MM.1S (cell line): ENCODE measurements around the gene PDE11A.

Source experiments
- DNase-seq: peaks from one replicate; pipeline ENCODE4 v3.0.0-alpha.2; 2015
- H2AFZ ChIP-seq: fragments of 300-600 bp; sonication (generic); 2 replicates; pipeline ENCODE4 v1.6.0; 2016; ENCODE audit warnings: antibody characterized with exemption, low read length
- H3F3A ChIP-seq: fragments of 300-600 bp; sonication (generic); 2 replicates; pipeline ENCODE4 v1.6.1; 2016; ENCODE audit warnings: mild to moderate bottlenecking, antibody characterized with exemption, low read length, moderate library complexity, mixed read lengths; ENCODE audit not compliant: insufficient read depth
- H3K27ac ChIP-seq: fragments of 300-600 bp; sonication (generic); 2 replicates; pipeline ENCODE4 v1.5.1; 2016; ENCODE audit warnings: mild to moderate bottlenecking, low read length
- H3K27me3 ChIP-seq: fragments of 300-600 bp; sonication (generic); replicated peaks from 2 replicates; pipeline ENCODE4 v1.6.0; 2016; ENCODE audit warnings: low read length; ENCODE audit not compliant: insufficient read depth
- H3K36me3 ChIP-seq: fragments of 300-600 bp; sonication (generic); replicated peaks from 2 replicates; pipeline ENCODE4 v1.6.1; 2016; ENCODE audit warnings: mild to moderate bottlenecking, low read length, mixed read lengths; ENCODE audit not compliant: insufficient read depth
- H3K4me1 ChIP-seq: fragments of 300-600 bp; sonication (generic); 2 replicates; pipeline ENCODE4 v1.6.1; 2016; ENCODE audit warnings: low read length, mixed read lengths
- H3K4me2 ChIP-seq: fragments of 300-600 bp; sonication (generic); 2 replicates; pipeline ENCODE4 v1.6.0; 2016; ENCODE audit warnings: low read depth, low read length
- H3K4me3 ChIP-seq: fragments of 300-600 bp; sonication (generic); 2 replicates; pipeline ENCODE4 v1.5.1; 2016; ENCODE audit warnings: low read length, mixed read lengths
- H3K79me2 ChIP-seq: fragments of 300-600 bp; sonication (generic); 2 replicates; pipeline ENCODE4 v1.6.1; 2016; ENCODE audit warnings: mixed run types, low read length, mixed read lengths
- H3K9ac ChIP-seq: fragments of 300-600 bp; sonication (generic); 2 replicates; pipeline ENCODE4 v1.6.1; 2016; ENCODE audit warnings: low read length, mixed read lengths
- H3K9me2 ChIP-seq: fragments of 300-600 bp; sonication (generic); replicated peaks from 2 replicates; pipeline ENCODE4 v1.6.1; 2016; ENCODE audit warnings: mild to moderate bottlenecking, low read length, mixed read lengths; ENCODE audit not compliant: insufficient read depth
- H3K9me3 ChIP-seq: fragments of 300-600 bp; sonication (generic); replicated peaks from 2 replicates; pipeline ENCODE4 v1.6.1; 2016; ENCODE audit warnings: mild to moderate bottlenecking, low read length, mixed read lengths; ENCODE audit not compliant: insufficient read depth
- H4K20me1 ChIP-seq: fragments of 300-600 bp; sonication (generic); 2 replicates; pipeline ENCODE4 v1.6.1; 2016; ENCODE audit warnings: mild to moderate bottlenecking, low read length, moderate library complexity, mixed read lengths; ENCODE audit not compliant: insufficient read depth
- EZH2 ChIP-seq: fragments of 300-600 bp; sonication (generic); optimal IDR thresholded peaks from 2 replicates; pipeline ENCODE3; 2017; ENCODE audit warnings: low read depth, mild to moderate bottlenecking, antibody characterized with exemption, low read length, mixed read lengths
- EZH2phosphoT487 ChIP-seq: fragments of 300-600 bp; sonication (generic); IDR thresholded peaks from 2 replicates; pipeline ENCODE4 v1.6.1; 2018; ENCODE audit warnings: antibody characterized with exemption, low read length
- TF ChIP-seq, protein P1 (sequence below): fragments of 300-600 bp; sonication (generic); IDR thresholded peaks from 2 replicates; pipeline ENCODE4 v1.5.1; 2016; ENCODE audit warnings: antibody characterized with exemption, low read length, mixed read lengths

The PDE11A gene

DNA sequence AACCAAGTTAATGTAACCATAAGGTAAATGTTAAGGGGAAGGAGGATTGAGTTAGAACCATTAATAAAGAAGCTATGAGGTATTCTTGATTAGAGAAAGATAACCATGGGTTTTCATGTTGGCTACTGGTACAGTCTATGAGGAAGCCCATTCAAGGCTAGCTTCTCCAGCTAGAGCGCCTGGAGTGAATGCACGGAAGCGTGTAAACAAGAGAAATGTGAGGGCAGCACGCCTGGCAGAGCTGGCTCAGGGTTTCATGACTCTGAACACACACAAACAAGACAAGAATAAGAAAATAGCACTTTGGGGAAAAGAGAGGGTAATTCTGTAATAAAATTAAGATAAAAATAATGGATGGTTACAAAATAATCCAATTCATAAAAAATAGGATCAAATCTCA is 255.3 kb downstream of the PDE11A start:
- DNase-seq, result no peak
- Histone ChIP-seq H3K27me3 (no peaks in the 10 kb centered on the region), H3K9me3 (no peaks in the 10 kb centered on the region), H3K9me2 (no peaks in the 10 kb centered on the region), H3K27ac (no peak overlapping the region), H3K9ac (no peak overlapping the region), H3K4me3 (no peak overlapping the region), H3K79me2 (no peaks in the 10 kb centered on the region), H3F3A (no peaks in the 10 kb centered on the region), H2AFZ (no peak overlapping the region), H3K36me3 (no peaks in the 10 kb centered on the region), H4K20me1 (no peaks in the 10 kb centered on the region), H3K4me1 (no peaks in the 10 kb centered on the region), H3K4me2 (no peak overlapping the region)
- TF ChIP-seq EZH2phosphoT487, result no peak
- TF ChIP-seq, protein P1, sequence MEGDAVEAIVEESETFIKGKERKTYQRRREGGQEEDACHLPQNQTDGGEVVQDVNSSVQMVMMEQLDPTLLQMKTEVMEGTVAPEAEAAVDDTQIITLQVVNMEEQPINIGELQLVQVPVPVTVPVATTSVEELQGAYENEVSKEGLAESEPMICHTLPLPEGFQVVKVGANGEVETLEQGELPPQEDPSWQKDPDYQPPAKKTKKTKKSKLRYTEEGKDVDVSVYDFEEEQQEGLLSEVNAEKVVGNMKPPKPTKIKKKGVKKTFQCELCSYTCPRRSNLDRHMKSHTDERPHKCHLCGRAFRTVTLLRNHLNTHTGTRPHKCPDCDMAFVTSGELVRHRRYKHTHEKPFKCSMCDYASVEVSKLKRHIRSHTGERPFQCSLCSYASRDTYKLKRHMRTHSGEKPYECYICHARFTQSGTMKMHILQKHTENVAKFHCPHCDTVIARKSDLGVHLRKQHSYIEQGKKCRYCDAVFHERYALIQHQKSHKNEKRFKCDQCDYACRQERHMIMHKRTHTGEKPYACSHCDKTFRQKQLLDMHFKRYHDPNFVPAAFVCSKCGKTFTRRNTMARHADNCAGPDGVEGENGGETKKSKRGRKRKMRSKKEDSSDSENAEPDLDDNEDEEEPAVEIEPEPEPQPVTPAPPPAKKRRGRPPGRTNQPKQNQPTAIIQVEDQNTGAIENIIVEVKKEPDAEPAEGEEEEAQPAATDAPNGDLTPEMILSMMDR, result no peak
- no peak for TF ChIP-seq EZH2

GRCh38 chr2:177816766-177817165 is 255.8 kb downstream of the PDE11A start:
- Histone ChIP-seq H2AFZ (no peak overlapping the region), H3K36me3 (no peaks in the 10 kb centered on the region), H3K4me3 (no peak overlapping the region), H3K4me1 (no peaks in the 10 kb centered on the region), H4K20me1 (no peaks in the 10 kb centered on the region), H3K9me2 (no peaks in the 10 kb centered on the region), H3K27ac (no peak overlapping the region), H3K9ac (no peak overlapping the region), H3K9me3 (no peaks in the 10 kb centered on the region), H3K27me3 (no peaks in the 10 kb centered on the region), H3K79me2 (no peaks in the 10 kb centered on the region), H3K4me2 (no peak overlapping the region), H3F3A (no peaks in the 10 kb centered on the region)
- no peak for DNase-seq
- TF ChIP-seq EZH2, result no peak
- TF ChIP-seq, protein P1, result no peak
- no peak for TF ChIP-seq EZH2phosphoT487

- H3K79me2 ChIP-seq, result no peaks in the 10 kb centered on the region
- H4K20me1 ChIP-seq, result no peaks in the 10 kb centered on the region
- H3K9me2 ChIP-seq, result no peaks in the 10 kb centered on the region
- H3K4me2 ChIP-seq, result no peak overlapping the region
- no peaks in the 10 kb centered on the region for H3K36me3 ChIP-seq
- H3K9ac ChIP-seq, result no peak overlapping the region
- H2AFZ ChIP-seq, result no peak overlapping the region
- no peaks in the 10 kb centered on the region for H3K4me1 ChIP-seq
- no peak overlapping the region for H3K27ac ChIP-seq
- no peaks in the 10 kb centered on the region for H3K9me3 ChIP-seq
- no peak overlapping the region for H3K4me3 ChIP-seq
- no peaks in the 10 kb centered on the region for H3F3A ChIP-seq
- TF ChIP-seq, protein P1, result peak; percentile 11; the same call in 1 of the 2 replicates
- TF ChIP-seq EZH2, result no peak
- H3K27me3 ChIP-seq, result no peaks in the 10 kb centered on the region
- DNase-seq, result no peak
Measured at GRCh38 chr2:177812713-177813396, 259.7 kb downstream of the PDE11A start.
